Metanephros (tissue), 1 donor: ENCODE measurements around the gene ZNF283. TPM values are rescaled to one million over a fixed set of nuclear protein-coding genes. Genes with fewer than 3 reads are reported as not detected.

Experiments used
- total RNA-seq: library from RNA; depleted of rRNA; stranded (reverse); fragments of >200 nt; gene quantifications from one replicate; pipeline ENCODE4 v1.2.3, GENCODE V29; 2014

Gene ZNF283
- 26.7 TPM for total RNA-seq

DNA sequence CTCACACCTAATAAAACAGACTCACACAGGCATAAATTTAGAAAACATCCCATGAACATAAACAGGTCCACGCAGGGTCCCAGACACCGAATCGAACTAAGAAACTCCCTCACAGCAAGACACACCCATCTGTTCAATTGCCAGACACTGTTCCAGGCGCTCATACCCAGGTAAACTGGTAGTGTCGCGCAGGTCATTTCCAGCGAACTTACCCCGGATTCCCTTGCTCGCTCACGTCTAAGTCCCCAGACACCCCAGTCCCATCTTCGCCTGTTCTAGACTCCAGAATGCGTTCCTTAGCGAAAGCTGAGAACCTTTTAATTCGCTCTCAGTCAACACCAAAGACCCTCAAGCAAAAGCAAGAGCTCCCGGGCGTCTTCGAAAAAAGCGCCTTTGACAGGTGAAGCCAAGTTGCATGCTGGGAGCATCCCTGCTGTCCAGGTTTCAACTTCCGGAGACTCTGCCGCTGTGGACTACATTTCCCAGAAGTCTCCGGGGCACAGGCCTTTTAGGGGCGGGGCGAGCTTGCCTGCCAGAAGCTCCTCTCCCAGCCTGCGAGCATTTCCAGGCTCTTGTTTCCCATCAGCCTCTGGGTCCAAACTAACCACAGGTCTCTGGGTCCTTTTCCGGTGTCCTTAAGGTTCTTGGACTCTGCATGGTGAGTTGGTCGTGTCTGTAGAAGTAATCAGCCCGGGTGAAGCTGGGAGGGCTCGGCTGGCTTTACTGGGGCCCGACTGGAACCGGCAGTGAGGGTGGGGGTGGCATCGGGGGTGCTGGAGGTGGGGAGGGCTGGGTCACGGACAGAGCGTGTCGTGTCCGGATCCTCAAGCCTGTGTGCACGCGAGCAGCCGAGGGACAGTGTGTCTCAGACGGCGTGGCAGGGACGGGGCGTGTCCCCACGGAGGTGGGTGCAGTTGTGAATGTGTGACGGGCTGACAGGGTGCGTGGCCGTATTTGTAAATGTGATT, at the start of gene ZNF283:
Gene ZNF283 (plus strand): TSS at position 535 of the 968 bp plus-strand sequence. CDS start 6,184 bp downstream, outside the sequence.

GRCh38 chr19:43780706-43781525, 46.2 kb upstream of the ZNF283 start, which contains the start of gene KCNN4:
Gene KCNN4, minus strand, starts transcription at chr19:43780973. Its CDS starts 112 bp downstream, at chr19:43780861.

DNA sequence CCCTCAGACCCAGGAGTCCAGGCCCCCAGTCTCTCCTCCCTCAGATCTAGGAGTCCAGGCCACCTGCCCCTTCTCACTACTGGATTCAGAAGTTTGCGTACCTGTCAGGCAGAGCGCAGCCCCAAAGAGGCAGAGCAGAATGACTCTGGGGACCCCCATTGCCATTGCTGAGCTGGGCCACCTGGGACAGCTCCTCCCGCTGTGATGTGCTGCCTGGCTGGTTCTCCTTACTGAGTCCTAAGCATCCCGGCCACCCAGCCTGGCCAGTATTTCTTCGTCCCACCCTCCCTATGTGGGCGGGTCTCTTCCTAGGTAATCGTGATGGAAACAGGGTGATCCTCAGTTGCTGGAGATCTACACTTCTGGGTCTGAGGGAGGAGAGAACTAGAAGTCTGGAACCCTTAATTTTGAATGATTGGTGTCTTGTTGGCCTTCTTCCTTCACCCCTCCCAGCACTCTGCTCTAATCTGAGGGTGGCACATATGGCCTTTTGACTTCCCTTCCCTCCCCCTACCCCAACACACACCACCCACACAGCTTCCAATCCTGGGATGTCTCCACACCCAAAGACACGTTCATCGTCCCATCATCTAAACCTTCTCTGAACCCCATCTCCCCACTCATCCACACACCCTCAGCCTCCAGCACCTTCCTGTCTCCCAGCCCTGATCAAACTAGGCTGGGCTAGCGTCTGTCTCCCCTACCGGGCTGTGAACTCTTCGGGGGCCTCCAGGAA, 24.7 kb upstream of the ZNF283 start, which contains the start of gene LYPD5:
Gene LYPD5 (minus strand): TSS at position 232 of the 736 bp plus-strand sequence. CDS start 67 bp downstream, at position 165.

DNA sequence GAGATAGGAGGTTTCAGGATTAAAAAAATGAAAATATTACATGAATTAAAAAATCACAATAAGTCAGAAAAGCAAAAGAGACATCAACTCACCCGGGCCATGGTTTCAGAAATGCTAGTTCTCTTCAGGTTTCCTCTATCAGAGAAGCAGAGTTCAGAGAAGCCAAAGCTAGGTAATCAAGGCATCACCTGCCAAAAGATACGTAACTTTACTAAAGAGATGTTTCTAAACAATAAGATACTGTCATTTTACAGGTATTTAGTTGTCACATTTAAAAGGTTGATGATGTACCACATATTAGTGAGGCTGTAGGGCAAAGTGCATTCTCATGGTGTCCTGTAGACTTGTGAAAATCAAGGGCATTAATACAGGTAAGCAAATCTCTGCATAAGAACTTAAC, 56.7 kb downstream of the ZNF283 start, which contains the start of gene ZNF404:
Gene ZNF404 (minus strand): TSS at position 101 of the 400 bp plus-strand sequence.

Other genes with a start within 250 kb of the ZNF283 start
- gene IRGQ, start 231.2 kb upstream of the ZNF283 start, total RNA-seq, result 33.1 TPM
- gene ZNF576, start 230.7 kb upstream of the ZNF283 start, total RNA-seq, result 9.4 TPM
- 0.06 TPM for gene SRRM5, start 215.2 kb upstream of the ZNF283 start, total RNA-seq
- gene ZNF428, start 207.7 kb upstream of the ZNF283 start, total RNA-seq, result 90.2 TPM
- gene CADM4, start 187.5 kb upstream of the ZNF283 start, total RNA-seq, result 24.4 TPM
- 16.9 TPM for gene PLAUR, start 157.2 kb upstream of the ZNF283 start, total RNA-seq
- not detected for gene IRGC, start 111.2 kb upstream of the ZNF283 start, total RNA-seq
- 23.2 TPM for gene SMG9, start 72.4 kb upstream of the ZNF283 start, total RNA-seq
- gene KCNN4, start 46.3 kb upstream of the ZNF283 start, total RNA-seq, result 3.7 TPM
- gene LYPD5, start 24.9 kb upstream of the ZNF283 start, total RNA-seq, result 0.99 TPM
- 2.9 TPM for gene ZNF404, start 56.6 kb downstream of the ZNF283 start, total RNA-seq
- gene ZNF45, start 108.0 kb downstream of the ZNF283 start, total RNA-seq, result 19.3 TPM
- 11.6 TPM for gene ZNF221, start 123.9 kb downstream of the ZNF283 start, total RNA-seq
- 11.1 TPM for gene ZNF155, start 156.9 kb downstream of the ZNF283 start, total RNA-seq
- gene ZNF230, start 175.6 kb downstream of the ZNF283 start, total RNA-seq, result 6.0 TPM
- 3.3 TPM for gene ZNF222, start 198.1 kb downstream of the ZNF283 start, total RNA-seq
- 8.3 TPM for gene ZNF223, start 224.7 kb downstream of the ZNF283 start, total RNA-seq
- gene ZNF284, start 244.8 kb downstream of the ZNF283 start, total RNA-seq, result 3.7 TPM